Measurements from ENCODE around the gene PRX.

DNA sequence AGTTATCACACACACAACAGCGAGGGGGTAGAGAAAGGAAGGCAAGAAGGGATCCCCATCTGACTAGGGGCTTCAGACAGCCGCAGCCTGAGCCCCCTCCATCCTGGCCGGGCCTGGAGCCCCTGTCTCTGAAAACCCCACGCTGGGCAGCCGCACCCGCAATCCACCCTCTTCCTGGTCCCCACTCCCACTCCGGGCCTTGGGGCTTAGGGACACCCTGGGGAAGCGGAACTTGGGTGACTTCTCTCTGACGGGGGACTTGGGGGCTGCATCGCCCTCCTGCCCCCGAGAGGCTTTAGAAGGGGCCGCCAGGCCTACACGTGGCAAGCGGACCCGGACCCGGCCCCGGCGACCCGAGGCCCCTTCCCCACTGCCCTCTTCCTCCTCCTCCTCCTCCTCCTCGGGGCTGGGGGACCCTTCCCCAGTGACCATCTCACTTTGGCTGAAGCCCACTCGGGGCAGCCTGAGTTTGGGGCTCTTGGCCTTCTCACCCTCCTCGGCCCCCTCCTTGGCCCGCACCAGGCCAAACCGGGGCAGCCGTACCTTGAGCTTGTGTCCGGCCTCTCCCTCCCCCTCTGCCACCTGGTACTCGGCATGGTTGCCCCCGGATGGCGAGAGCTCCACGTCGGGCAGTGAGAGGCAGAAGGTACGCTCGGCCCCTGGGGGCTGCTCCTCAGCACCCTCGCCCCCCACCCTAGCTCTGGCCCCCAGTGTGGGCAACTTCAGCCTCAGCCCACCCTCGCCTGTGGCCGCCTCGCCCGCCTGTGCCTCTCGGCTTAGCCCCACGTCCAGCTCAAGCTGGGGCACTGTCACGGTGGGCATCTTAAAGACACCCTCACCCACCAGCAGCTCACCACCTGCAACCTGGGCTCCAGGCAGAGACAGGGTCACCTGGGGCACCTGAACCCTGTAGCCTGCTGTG, 19.0 kb downstream of the PRX start:
- TF ChIP-seq POLR2A (IDR thresholded peaks at IDR 0.05) (no peak), EP300 (IDR thresholded peaks at IDR 0.05) (no peak)
- TF ChIP-seq, protein P1, sequence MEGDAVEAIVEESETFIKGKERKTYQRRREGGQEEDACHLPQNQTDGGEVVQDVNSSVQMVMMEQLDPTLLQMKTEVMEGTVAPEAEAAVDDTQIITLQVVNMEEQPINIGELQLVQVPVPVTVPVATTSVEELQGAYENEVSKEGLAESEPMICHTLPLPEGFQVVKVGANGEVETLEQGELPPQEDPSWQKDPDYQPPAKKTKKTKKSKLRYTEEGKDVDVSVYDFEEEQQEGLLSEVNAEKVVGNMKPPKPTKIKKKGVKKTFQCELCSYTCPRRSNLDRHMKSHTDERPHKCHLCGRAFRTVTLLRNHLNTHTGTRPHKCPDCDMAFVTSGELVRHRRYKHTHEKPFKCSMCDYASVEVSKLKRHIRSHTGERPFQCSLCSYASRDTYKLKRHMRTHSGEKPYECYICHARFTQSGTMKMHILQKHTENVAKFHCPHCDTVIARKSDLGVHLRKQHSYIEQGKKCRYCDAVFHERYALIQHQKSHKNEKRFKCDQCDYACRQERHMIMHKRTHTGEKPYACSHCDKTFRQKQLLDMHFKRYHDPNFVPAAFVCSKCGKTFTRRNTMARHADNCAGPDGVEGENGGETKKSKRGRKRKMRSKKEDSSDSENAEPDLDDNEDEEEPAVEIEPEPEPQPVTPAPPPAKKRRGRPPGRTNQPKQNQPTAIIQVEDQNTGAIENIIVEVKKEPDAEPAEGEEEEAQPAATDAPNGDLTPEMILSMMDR (IDR thresholded peaks at IDR 0.05) = no peak
